HuH-7.5 (cell line): ENCODE data around the gene ADSS1.

Source experiments
- DNase-seq: peaks from one replicate; pipeline ENCODE4 v3.0.0; 2011; ENCODE audit warnings: low spot score

Gene ADSS1

DNA sequence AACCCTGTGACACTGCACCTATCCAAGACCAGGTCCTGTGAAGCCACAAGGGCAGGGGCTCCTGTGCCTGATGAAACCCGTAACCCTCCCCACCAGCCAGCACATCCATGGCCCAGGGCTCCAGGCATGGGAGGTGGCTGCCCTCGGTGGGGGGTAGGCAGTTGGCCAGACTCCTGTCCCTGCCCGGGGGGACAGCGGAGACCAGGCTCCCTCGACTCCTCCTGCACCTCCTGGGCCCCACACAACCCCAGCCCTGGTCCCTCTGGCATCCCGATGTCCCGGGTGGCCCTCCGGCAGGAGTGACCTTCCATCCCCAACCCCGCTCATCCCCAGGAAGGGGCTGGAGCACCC lies 60.2 kb downstream of the ADSS1 start:
- DNase-seq: no peak

DNA sequence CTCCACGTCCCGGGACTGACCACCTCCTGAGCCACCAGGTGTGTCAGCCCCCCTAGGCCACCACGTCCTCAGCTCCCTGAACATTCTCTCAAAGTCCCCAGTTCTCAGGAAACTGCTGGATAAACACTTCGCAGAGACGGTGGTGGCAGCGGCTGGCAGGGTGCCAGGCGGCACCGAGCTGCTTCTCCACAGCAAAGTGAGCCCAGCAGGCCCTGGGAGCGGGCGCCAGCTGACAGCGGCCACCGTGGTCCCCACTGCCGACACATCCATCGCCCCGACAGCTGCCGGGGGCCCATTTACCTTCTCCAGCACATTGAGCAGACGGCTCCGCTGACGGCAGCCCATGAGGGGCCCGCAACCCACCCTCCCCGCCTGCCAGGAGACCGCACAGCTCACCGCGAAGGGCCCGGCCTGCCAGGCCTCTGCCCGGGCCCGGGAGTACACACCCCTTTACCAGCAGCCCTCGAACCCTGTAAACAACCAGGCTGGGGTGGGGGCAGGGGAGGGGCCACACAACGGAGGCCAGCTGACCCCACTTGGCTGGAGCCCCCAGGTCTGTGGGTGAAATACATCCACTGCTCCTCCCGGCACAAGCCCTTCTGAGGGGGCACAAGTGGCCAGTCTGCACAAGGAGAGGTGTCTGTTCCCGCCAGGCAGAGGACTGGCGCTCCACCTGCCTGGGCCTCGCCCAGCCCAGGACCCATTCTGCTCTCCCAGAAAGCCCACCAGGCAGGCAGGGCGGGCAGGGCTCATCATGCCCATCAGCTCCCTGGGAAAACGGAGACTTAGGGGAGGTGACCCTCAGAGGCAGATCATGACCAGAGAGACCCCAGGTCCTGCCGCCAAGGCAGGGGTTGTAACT lies 61.0 kb downstream of the ADSS1 start:
- DNase-seq: no peak

DNA sequence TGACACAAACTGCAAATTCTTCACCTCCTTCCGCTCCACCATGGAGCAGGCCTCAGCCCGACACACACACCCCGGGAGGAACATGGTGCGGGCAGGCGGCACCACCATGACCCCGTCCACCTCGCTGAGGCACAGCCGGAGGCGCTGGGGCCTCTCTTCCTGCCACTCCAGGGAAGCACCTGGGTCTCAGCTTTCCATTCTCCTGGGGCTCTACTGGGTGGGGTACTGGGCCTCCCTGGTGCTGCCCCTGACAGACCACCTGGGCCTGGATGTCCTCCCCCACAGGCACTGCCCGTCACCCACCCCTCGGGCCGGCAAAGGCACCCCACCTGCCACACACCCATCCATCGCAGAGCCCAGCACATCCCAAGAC lies 61.7 kb downstream of the ADSS1 start:
- DNase-seq: no peak

DNA sequence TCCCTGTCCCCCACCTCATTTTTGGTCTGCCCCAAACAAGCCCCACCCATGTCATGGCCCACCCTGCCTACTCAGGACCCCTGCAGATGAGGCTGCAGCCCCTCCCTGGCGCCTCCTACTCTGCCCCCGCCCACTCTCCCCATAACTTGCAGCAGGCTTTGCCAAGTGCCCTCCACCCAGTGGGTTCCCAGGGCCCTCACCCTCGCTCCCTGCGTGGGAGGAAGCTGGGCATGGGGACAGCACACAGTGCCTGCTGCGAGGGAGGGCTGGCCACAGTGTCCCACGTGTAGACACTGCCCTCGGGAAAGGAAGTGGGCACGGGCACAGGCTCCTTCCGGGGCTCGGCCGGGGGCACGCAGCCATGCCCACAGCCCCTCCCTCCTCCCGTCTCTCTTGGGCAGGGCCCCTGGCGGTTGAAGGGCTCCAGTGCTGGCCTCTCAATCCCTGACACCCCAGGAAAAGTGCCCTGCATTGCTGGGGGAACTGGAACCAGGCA lies 62.1 kb downstream of the ADSS1 start:
- DNase-seq: no peak

DNA sequence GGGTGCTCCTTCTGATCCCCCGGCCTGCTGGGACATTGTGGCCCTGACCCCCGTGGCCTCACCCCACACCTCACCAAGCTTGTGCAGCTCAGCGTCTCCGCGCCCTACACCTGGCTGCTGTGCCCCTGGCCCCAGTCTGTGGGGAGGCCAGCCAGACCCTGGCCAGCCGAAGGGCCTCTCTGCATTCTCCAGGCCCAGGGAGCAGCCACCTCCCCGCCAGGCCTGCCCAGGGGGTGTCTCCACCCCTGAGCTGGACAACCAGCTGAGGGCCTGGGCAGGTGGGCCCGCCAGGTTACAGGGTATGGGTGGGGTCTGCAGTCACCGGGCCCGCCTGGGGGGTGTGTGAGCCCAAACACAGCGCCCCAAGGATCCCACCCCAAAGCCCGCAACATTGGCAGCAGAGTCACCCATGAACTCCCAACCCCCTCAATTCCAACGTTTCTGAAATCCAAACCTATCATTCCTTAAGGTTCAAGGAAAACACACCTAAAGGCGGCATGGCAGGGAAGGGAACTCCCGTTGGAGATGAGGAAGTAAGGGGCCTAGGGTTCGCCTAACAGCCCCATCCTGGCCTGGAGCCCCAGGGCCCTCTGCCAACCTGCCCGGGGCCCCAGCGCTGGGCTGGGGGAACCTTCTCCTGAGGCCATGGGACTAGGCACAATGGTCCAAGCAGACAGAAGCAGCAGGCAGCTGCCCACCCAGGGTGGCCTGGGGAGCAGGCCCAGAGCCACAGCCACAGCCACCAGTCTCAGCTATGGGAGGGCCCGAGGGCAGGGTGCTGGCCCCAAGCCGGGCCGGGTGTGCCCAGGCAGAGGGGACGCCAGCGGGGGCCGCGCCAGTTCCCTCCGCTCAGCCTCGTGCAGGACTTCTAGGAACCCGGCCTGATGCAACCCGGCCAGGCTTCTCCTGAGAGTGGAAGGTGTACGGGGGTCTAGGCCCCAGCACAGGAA lies 63.0 kb downstream of the ADSS1 start:
- DNase-seq: no peak

DNA sequence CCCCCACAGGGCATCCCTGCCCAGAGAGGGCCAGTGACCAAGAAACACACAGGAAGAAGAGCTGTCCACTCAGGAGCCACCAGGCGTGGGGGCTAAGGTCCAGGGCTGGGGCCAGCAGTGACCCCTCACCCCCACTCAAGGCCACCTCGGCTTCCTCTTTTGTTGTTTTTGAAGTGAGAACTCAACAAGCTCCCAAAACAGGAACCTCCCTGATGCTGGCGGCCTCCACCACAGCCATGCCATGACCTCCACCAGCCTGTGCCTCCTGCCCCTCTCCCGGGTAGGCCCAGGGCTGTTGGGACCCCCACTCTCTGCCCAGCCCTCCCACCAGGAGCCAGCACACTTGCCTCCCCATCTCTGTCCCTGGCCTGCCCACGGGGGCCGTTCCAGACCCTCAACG lies 63.7 kb downstream of the ADSS1 start:
- no peak for DNase-seq

DNA sequence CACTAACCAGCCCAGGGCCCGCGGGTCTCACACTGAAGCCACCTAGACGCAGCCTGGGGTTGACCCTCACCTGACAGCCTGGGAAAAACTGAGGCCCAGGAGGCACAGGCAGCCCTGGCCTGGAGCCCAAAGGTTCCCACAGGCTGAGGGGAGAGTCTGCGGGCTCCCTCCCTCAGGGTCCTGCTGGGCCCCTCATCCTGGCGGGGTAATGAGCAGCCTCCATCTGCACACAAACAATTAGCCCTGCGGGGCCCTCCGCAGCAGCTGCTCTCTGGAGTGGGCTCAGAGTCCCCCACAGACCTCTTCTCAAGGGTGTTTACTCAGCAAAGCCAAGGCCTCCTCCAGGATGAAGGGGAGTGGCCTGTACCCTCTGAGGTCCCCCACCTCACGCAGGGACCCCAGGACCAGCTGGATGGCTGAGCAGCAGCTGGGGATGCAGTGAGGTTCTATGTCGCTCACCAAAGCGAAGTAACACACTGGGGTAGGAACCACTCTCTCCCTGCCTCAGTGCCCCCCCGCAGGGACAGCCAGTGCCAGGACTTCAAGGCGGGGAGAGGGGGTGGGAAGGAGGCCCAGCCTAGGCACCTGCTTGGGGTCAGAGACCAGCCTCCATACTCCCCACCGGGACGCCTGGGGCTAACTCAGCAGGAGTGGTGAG lies 64.3 kb downstream of the ADSS1 start:
- no peak for DNase-seq

DNA sequence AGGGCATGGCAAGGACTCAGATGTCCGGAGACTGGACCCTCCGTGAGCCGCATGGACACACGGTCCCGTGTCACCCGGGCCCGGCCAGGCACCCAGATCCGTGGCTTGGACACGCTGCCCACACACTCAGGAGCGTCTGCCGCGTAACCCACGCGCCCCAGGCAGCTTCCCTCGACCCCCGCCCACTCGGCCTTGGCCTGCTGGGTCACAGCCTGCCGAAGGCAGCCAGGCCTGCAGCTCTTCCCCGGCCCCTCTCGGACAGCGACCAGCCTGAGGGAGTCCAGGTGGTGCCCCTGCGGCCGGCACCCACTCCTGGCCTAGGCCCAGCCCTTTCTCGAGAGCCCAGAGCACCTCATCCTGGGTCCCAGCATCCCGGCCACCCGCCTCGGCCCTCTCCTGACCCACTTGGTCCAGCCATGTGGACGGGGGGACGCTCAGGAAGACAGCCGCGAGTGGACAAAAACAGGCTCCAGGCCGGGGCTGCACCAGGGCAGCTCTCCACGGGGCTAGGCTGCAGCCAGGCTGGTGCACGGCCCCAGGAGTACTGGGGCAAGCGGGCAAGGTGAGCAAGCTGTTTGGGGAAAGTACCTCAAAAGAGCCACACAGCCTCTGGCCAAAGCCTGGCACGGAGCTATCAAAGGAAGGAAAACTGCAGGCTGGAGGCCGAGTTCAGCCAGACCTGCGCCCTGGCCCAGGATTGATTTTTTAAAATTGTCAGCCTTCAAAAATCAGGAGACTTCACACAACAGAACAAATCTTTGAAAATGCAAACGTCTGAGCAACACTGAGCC lies 65.0 kb downstream of the ADSS1 start:
- DNase-seq: no peak

DNA sequence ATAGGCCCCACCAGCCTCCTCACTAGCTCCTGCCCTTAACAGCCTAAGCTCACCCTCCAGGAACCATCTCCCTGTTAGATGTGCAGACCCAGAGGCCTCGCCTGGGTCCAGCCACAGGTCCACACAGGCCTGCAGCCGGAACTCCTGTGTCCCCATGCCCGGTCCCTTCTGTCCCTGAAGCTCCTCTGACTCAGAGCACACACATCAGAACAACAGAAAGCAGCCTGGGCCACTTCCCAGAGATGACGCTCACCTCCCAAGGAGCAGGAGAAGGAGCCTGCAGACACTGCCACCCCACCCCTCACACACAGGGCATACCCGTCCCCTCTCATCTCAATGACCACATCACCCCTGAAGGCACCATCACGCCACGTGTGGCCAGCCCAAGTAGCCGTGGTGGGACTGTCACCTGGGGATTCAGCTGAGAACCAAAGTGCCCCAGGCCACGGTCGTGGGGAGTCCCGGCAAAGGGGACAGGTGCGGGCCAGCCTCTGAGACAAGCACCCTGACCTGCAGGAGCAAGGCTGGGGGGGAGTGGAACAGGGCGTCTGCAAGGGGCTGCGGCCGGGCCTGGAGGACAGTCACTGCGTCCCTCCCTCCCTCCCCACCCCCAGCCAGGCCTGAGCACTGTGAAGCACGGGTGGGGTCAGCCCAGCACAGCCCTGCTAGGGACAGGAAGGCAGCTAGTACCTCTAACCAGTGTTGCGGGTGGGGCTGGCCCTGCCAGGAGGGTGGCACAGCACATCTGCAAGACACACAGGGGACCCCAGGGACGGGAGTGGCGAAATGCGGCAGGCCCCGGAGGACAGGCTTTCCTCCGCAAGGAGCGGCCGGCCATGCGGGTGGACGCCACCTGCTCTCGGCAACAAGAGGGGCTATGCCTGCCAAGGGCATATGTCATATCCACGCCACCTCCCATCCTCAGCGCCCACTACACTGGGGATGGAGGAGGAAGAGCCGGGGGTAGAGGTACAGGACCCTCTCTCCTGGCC lies 66.0 kb downstream of the ADSS1 start:
- no peak for DNase-seq

DNA sequence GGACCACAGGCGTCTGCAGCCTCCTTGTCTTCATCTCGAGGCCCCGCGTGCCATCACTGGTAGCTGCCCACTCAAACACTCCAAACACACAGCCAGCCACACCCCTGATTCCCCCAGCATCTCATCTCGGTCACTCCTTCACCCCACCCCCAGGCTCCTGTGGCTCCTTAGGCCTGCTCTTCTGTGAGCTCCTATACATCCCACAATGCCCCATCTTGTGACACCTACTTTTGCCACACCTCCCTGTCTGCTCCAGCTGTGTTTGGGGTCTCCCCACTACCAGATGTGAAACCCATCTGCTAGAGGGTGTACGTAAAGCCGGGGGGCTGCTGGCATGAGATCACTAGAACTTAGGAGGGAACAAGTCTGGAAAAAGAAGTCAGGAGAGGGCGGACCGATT lies 67.4 kb downstream of the ADSS1 start:
- DNase-seq: no peak

DNA sequence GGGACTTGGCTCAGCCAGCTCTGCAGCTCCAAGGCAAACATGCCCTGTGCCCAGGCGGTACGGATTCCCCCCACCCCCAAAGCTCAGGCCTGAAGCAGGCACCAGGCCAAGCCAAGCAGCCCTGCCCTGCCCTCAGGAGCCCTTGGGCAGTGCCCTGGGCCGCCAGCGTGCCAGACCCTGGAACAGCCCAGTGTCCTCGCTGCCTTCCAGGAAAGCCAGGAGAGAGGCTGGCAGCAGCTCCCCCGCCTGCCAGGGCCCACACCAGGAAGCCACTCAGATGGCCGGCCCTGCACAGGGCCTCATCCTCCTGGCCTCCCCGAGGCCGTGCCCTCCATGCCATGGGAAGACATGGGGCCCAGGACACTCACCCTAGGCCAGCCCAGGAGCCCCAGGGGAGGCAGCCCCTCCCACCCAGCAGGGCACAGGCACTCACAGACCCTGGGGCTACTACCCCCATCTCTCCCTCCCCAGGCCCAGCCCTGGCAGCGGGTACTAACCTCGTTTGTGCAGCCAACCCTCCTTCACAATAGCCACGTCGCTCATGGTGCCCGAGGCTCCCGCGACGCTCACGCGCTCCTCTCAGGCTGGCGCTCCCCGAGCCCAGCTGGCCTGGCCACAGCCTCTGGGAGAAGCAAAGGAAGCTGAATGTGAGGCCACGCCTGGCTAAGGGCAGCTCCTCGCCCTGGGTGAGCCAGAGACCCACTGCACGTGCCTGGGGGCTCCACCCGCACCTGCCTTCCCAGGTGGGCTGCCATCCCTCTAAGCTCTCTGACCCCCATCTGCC lies 68.3 kb downstream of the ADSS1 start:
- DNase-seq: no peak

DNA sequence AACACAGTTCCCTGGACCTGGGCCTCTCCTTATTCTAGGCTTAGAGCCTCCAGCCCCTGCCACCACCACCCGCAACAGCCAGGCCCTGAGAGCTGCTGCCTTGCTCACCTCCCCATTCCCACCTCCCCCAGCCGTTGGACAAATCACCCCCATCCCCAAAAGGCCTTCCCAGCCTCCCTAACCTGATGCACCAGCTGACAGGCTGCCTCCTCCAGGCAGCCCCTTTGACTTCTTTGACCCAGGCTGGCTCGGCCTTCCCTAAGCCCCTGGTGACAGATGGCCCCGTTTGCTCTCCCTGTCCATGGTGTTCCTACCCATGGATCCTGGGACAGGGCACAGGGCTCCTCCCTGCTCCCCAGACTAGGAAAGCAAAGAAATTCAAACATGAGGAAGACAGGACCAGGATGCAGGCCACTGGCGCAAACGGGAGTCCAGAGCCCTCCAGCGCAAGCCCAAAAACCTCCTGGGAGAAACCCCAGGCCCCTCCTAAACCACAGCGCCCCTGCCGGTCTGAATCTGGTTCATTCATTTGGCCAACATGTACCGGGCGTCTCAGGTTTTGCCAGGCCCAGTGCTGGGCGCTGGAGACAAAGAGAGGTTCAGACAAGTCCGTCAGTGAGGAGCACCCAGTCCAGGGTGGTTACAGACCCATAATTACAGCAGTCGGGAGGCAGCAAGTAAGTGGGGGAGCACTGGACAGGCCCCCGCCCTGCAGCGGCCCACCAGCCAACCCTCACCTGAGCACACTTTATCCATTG lies 69.1 kb downstream of the ADSS1 start:
- no peak for DNase-seq

DNA sequence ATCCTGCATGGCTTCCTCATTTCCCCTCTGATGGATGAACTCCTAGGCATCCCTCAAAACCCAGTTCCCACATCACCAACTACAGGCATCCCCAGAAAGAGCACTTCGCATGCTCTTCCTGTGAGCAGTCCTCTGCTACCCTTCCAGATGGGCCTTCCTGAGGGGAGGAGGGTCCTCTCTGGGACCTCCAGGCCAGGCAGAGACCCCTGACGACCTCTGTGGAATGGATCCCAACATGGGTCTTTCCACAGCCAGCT lies 69.6 kb downstream of the ADSS1 start:
- no peak for DNase-seq

DNA sequence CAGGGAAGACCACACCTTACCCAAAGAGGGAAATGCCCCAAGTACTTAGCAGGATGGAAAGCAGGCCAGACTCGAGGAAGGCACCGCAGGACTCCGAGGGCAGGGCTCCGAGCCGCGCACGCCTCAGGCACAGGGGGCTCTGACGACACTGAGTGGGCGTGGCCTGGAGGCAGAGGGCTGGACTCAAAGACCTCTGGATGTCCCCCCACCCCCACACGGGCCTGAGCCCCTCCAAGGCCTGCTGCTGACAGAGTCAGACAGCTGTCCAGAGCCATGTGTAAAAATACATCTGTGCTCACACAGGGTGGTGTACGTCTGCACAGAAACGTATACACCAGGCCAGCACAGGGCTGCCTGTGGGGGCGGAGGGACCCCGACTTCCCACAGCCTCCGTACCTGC lies 70.1 kb downstream of the ADSS1 start:
- DNase-seq: peak; percentile 79

DNA sequence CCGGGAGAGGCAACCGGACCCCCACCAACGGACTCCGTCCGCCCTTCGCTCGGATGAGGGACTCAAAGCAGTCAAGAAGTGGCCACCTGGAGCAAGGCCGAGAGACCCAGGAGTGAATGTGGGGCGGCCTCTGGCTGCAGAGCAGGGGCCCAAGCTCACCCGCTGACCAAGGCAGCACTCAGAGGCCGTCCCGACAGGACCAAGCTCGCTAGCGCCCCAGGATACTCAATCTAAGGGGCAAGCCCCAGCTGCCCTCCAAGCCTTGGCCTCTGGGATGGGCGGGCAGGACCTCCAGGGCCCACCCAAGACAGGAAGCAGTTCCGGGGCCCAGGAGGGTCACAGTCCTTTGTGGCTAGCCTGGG lies 70.6 kb downstream of the ADSS1 start:
- DNase-seq: peak; percentile 83

DNA sequence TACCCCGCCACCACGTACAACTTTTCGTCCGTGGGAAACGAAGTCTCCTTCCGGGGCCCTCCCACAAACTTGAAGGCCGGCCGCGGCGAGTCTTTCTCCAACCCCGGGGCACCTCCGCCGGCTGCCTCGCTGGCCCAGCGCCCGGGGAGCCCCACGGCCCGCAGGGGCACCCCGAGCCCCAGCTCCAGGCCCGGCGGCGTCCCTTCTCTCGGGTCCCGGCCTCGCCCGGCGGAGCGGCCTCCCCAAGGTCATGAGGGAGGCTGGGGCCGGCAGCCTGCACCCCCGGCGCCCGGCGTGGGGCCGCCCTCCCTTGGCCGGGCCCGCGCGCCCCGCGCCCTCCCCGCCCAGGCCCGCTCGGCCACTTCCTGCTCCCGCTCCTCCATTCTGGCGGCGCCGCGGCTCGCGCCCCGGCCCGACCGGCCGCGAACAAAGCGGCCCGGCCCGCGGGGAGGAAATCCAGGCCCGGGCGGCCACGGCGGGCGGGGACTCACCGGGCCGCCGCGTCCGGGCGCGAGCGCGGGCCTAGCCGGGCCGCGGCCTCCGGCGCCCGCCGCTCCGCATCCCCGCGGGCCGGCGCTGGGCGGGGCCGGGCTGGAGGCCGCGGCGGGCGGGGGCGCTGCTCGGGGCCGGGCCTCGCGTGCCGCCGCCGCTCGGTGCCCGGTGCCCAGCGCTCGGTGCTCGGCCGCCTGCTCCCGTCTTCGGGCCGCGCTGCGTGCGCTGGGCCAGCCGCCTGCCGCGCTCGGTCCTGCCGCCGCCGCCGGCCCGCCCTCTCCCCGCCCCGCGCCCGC lies 71.2 kb downstream of the ADSS1 start, which contains the start of gene AKT1:
AKT1 (minus strand) TSS at position 756 of the 788 bp plus-strand sequence. CDS start 3,105 bp downstream, outside the sequence.
- DNase-seq: peak; percentile 69

DNA sequence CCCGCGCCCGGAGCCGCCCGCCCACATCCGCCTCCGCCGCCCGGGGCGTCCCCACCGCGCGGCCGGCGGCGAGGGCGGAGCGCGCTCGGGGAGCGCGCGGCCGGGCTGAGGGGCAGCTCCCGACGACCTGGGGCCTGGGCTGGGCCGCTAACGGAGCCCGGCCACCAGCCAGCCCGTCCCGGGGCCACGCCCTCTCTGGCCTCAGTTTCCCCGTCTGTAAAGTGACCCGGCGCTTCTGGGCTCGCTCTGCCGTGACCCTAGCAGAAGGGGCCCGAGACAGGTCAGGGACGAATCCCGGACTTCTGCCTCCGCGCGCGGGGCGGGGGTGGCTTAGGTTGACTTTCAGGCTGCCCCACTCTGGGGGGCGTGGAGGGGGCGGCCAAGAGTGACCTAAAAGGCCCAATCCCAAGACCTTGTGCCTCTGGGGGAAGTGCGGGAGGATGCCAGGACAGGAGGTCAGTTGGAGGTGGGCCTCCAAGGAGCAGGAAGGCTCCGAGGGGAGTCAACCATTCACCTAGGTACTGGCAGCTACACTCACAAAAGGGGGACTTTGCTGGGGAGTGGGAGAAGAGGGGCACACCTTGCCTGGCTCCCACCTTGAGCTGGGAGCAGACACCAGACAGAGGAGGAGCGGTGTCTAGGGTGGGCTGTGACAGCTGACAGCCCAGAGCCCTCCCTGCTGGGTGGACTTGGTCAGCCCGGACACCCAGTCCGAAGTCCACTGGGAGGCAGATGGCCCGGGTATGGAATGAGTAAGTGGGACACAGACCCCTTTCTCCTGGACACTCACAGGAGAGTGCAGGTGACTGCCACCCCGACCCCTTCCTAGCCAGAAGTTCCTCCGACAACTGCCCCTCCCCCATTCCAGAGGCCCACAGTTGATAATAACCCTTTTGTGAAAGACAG lies 72.0 kb downstream of the ADSS1 start:
- DNase-seq: peak; percentile 90
